Caco-2 (cell line): ENCODE data around the gene AOX1. TPM values are rescaled to one million over a fixed set of nuclear protein-coding genes. Genes with fewer than 3 reads are reported as not detected.
A peak's percentile ranks its signal among the peaks of the same experiment; 100 is the strongest.

Source experiments
- BruUV-seq: library from RNA; stranded (reverse); fragments of 400-500 nt; replicated peaks from 2 replicates; lab custom pipeline; 2021; lab: Mats Ljungman, UMichigan
- CTCF ChIA-PET: fragments of 300-600 bp; sonication (Branson Sonifier 250); formaldehyde crosslinking; loops from one replicate; lab custom pipeline; 2022; ENCODE audit warnings: antibody characterized with exemption; lab: Charles Lee
- POLR2A ChIA-PET: fragments of 300-600 bp; sonication (Branson Sonifier 250); formaldehyde crosslinking; loops from one replicate; lab custom pipeline; 2022; ENCODE audit warnings: antibody characterized with exemption; lab: Charles Lee
- DNase-seq, 2 experiments: peaks; one replicate each; pipeline versions ENCODE4 v3.0.0 to v3.0.0-alpha.2; 2020 to 2022
- H3K27me3 ChIP-seq: replicated peaks from 2 replicates; pipeline ENCODE4 v1.6.0; 2011; ENCODE audit warnings: low read length; ENCODE audit not compliant: control insufficient read depth, insufficient read depth
- H3K36me3 ChIP-seq: 2 replicates; pipeline ENCODE4 v1.5.1; 2011; ENCODE audit warnings: low read length; ENCODE audit not compliant: control insufficient read depth, insufficient read depth
- H3K4me1 ChIP-seq: fragments of 250-450 bp; sonication (Bioruptor Pico); 2 replicates; pipeline ENCODE4 v1.5.1; 2020; ENCODE audit warnings: mild to moderate bottlenecking
- H3K4me3 ChIP-seq: 2 replicates; pipeline ENCODE4 v1.5.1; 2011; ENCODE audit warnings: low read depth, mild to moderate bottlenecking, control low read depth, low read length
- H3K9me3 ChIP-seq: fragments of 250-450 bp; sonication (Bioruptor Pico); 2 replicates; pipeline ENCODE4 v1.5.1; 2020; ENCODE audit warnings: mild to moderate bottlenecking, moderate library complexity
- H3K27ac Mint-ChIP-seq: one replicate; pipeline ENCODE4 v1.8.0; 2022; ENCODE audit warnings: mixed read lengths; ENCODE audit not compliant: unreplicated experiment
- H3K27me3 Mint-ChIP-seq: one replicate; pipeline ENCODE4 v1.8.0; 2022; ENCODE audit warnings: mixed read lengths; ENCODE audit not compliant: insufficient read depth, unreplicated experiment
- H3K36me3 Mint-ChIP-seq: one replicate; pipeline ENCODE4 v1.8.0; 2022; ENCODE audit warnings: mild to moderate bottlenecking, mixed read lengths; ENCODE audit not compliant: insufficient read depth, unreplicated experiment
- H3K4me1 Mint-ChIP-seq: one replicate; pipeline ENCODE4 v1.8.0; 2022; ENCODE audit warnings: low read depth, mixed read lengths; ENCODE audit not compliant: unreplicated experiment
- H3K4me3 Mint-ChIP-seq: one replicate; pipeline ENCODE4 v1.8.0; 2022; ENCODE audit warnings: mild to moderate bottlenecking, moderate library complexity, mixed read lengths; ENCODE audit not compliant: unreplicated experiment
- H3K9me3 Mint-ChIP-seq: one replicate; pipeline ENCODE4 v1.8.0; 2022; ENCODE audit warnings: mixed read lengths; ENCODE audit not compliant: unreplicated experiment
- intact Hi-C: fragments of 100-400 bp; cut with micrococcal nuclease; formaldehyde crosslinking; loops from one replicate; pipeline ENCODE4 v1.10.0; 2022; ENCODE audit not compliant: unreplicated experiment
- total RNA-seq: library from RNA; stranded (reverse); gene quantifications from 2 replicates; pipeline ENCODE4 v1.2.3, GENCODE V29; 2022
- TF ChIP-seq, protein P1 (sequence below), 2 experiments: fragments of 200-600 bp in 1 of 2; IDR thresholded peaks; 1 replicate in 1 of 2; 2 replicates in 1 of 2; pipeline versions ENCODE4 v1.5.1 to v1.8.0; 2011 to 2022; ENCODE audit warnings: antibody characterized with exemption in 1 of 2, control low read depth in 1 of 2, inconsistent platforms in 1 of 2, low read depth in 1 of 2, low read length in 1 of 2, mild to moderate bottlenecking in 1 of 2, moderate library complexity in 1 of 2; ENCODE audit not compliant: insufficient read depth in 1 of 2, severe bottlenecking in 1 of 2, unreplicated experiment in 1 of 2

AOX1 gene
- total RNA-seq, 1 experiment from 2014 or later = 0.79 TPM

DNA sequence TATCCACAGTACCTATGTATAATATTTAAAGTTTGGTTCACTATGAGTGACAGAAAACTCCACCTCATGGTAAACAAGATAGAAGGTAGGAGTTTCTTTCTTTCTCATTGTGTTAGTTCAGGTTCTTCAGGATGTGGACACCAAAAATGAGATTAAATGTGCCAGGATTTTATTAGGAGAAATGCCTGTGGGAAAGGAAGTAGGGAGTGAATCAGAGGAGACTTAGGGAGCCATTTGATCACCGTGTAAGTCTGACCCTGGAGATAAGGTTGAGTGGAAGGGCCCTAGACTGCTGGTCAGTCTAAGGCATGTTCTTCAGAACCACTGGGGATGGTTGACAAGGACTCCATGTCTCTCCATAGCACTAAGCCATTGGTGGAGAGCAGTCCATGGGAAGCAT is 8.1 kb downstream of the AOX1 start:
- TF ChIP-seq, protein P1, sequence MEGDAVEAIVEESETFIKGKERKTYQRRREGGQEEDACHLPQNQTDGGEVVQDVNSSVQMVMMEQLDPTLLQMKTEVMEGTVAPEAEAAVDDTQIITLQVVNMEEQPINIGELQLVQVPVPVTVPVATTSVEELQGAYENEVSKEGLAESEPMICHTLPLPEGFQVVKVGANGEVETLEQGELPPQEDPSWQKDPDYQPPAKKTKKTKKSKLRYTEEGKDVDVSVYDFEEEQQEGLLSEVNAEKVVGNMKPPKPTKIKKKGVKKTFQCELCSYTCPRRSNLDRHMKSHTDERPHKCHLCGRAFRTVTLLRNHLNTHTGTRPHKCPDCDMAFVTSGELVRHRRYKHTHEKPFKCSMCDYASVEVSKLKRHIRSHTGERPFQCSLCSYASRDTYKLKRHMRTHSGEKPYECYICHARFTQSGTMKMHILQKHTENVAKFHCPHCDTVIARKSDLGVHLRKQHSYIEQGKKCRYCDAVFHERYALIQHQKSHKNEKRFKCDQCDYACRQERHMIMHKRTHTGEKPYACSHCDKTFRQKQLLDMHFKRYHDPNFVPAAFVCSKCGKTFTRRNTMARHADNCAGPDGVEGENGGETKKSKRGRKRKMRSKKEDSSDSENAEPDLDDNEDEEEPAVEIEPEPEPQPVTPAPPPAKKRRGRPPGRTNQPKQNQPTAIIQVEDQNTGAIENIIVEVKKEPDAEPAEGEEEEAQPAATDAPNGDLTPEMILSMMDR (IDR thresholded peaks at IDR 0.05; ENCODE audit: insufficient read depth in 1 of 2, low read depth in 1 of 2, low read length in 1 of 2, severe bottlenecking in 1 of 2, unreplicated experiment in 1 of 2) = no peak
- H3K4me1 ChIP-seq = peaks cover 18% of the 10 kb centered on the region
- no peaks in the 10 kb centered on the region for H3K27me3 ChIP-seq
- Mint-ChIP-seq H3K36me3 (no peaks in the 10 kb centered on the region), H3K9me3 (peaks cover 9% of the 10 kb centered on the region), H3K4me1 (peaks cover 31% of the 10 kb centered on the region), H3K27ac (no peak overlapping the region), H3K27me3 (no peaks in the 10 kb centered on the region), H3K4me3 (no peak overlapping the region)
- no peak for DNase-seq
- no TSS peak for BruUV-seq
- intact Hi-C loops = no loop called here
- CTCF ChIA-PET = no interaction called here
- POLR2A ChIA-PET = no interaction called here
- no peaks in the 10 kb centered on the region for H3K36me3 ChIP-seq
- H3K4me3 ChIP-seq = no peak overlapping the region
- no peaks in the 10 kb centered on the region for H3K9me3 ChIP-seq

DNA sequence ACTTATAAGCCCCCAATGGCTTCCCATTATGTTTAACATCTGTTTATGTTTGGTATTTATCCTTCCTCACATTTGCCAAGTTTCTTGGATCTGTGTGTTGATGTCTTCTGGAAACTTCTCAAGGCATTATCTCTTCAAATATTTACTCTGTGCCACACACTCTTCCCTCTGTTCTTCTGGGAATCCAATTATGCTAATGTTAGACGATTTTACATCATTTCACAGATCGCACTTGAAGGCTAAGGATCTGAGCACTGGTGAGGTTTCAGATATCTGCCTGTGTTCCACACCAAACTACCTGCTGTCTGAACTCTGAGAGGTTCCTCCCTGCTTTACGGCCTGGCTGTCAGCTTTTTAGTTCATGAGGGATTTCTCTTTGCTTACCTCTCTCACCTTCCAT is 10.1 kb downstream of the AOX1 start:
- POLR2A ChIA-PET = no interaction called here
- Mint-ChIP-seq H3K4me1 (peaks cover 42% of the 10 kb centered on the region), H3K27ac (peak overlapping the region; percentile 70), H3K4me3 (no peak overlapping the region), H3K27me3 (no peaks in the 10 kb centered on the region), H3K36me3 (no peaks in the 10 kb centered on the region), H3K9me3 (peaks cover 9% of the 10 kb centered on the region)
- Histone ChIP-seq H3K4me3 (no peak overlapping the region), H3K36me3 (no peaks in the 10 kb centered on the region), H3K4me1 (peaks cover 22% of the 10 kb centered on the region), H3K9me3 (no peaks in the 10 kb centered on the region), H3K27me3 (no peaks in the 10 kb centered on the region)
- CTCF ChIA-PET = no interaction called here
- TF ChIP-seq, protein P1 (IDR thresholded peaks at IDR 0.05; ENCODE audit: insufficient read depth in 1 of 2, low read depth in 1 of 2, low read length in 1 of 2, severe bottlenecking in 1 of 2, unreplicated experiment in 1 of 2) = no peak
- intact Hi-C loops = no loop called here
- no peak for DNase-seq
- no TSS peak for BruUV-seq

DNA sequence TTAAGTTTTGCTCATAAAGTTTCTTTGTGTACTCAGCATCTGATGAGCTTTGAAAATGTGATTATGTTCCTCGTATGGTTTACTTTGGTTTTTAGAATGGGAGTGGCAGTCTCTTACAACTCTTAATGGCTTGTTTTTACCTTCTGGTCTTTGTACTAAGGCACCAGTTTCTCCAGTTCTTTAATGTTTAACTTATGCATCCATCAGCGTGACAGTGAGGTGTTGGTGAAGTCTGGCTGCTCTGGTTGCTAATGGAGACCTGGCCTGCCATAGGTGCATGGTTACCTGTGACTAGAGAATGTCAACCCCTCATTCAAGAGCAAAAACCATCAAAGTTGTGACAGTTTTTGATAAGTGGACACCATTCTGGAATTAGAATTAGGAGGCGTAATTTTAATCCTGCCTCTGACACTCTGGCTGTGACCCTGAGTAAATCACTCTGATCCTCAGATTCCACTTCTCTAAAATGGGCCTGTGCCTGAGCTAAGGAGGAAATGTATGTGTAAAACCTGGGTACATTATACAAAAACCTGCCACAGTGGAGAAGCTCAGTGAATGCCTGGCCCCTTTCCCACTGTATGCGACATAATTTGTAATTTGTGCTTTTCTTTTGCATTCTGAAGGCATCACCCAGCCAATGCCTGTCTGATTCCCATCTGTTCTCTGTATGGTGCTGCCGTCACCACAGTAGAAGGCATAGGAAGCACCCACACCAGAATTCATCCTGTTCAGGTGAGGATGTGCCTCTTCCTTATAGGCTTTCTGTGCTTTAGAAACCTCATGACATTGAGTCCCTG is 11.2 kb downstream of the AOX1 start:
- no peaks in the 10 kb centered on the region for H3K27me3 ChIP-seq
- no peak overlapping the region for H3K4me3 ChIP-seq
- DNase-seq = peak; percentile 66 to 70
- BruUV-seq = no TSS peak
- peaks cover 22% of the 10 kb centered on the region for H3K4me1 ChIP-seq
- H3K9me3 ChIP-seq = no peaks in the 10 kb centered on the region
- peaks cover 43% of the 10 kb centered on the region for H3K4me1 Mint-ChIP-seq
- H3K27me3 Mint-ChIP-seq = no peaks in the 10 kb centered on the region
- POLR2A ChIA-PET = no interaction called here
- intact Hi-C loops = no loop called here
- H3K4me3 Mint-ChIP-seq = peak overlapping the region; percentile 37
- H3K36me3 ChIP-seq = no peaks in the 10 kb centered on the region
- peak overlapping the region; percentile 70 for H3K27ac Mint-ChIP-seq
- CTCF ChIA-PET = no interaction called here
- no peaks in the 10 kb centered on the region for H3K36me3 Mint-ChIP-seq
- H3K9me3 Mint-ChIP-seq = peaks cover 9% of the 10 kb centered on the region
- TF ChIP-seq, protein P1 (IDR thresholded peaks at IDR 0.05; ENCODE audit: insufficient read depth in 1 of 2, low read depth in 1 of 2, low read length in 1 of 2, severe bottlenecking in 1 of 2, unreplicated experiment in 1 of 2) = no peak
